Activated CD4-positive, alpha-beta memory T cell treated with anti-CD3 and anti-CD28 coated beads for 36 hours (primary cell): ENCODE results near the gene TEKT5. TPM values are rescaled to one million over a fixed set of nuclear protein-coding genes. Genes with fewer than 3 reads are reported as not detected.
"Not testable (repeated sequence)": the region's sequence is repeated elsewhere in the genome, so short reads cannot be mapped to it uniquely, and the experiment has no call there.

Experiments
- CTCF ChIA-PET: fragments of 350-600 bp; sonication (Branson Sonifier 250); formaldehyde crosslinking; loops from one replicate; lab custom pipeline; 2021; ENCODE audit warnings: antibody characterized with exemption, inconsistent platforms; lab: Charles Lee
- POLR2A ChIA-PET: fragments of 350-600 bp; sonication (Branson Sonifier 250); formaldehyde crosslinking; loops from one replicate; lab custom pipeline; 2021; ENCODE audit warnings: antibody characterized with exemption; lab: Charles Lee
- DNase-seq: peaks from one replicate; pipeline ENCODE4 v3.0.0-alpha.2; 2020
- H3K27ac Mint-ChIP-seq: one replicate; pipeline ENCODE4 v1.8.0; 2021; ENCODE audit warnings: mixed read lengths
- H3K27me3 Mint-ChIP-seq: one replicate; pipeline ENCODE4 v1.8.0; 2021; ENCODE audit warnings: mixed read lengths
- H3K36me3 Mint-ChIP-seq: one replicate; pipeline ENCODE4 v1.8.0; 2021; ENCODE audit warnings: mixed read lengths
- H3K4me1 Mint-ChIP-seq: one replicate; pipeline ENCODE4 v1.8.0; 2021; ENCODE audit warnings: low read depth, mixed read lengths
- H3K4me3 Mint-ChIP-seq: one replicate; pipeline ENCODE4 v1.8.0; 2021; ENCODE audit warnings: mild to moderate bottlenecking, mixed read lengths
- H3K9me3 Mint-ChIP-seq: one replicate; pipeline ENCODE4 v1.8.0; 2021; ENCODE audit warnings: mixed read lengths
- intact Hi-C: fragments of 100-400 bp; cut with micrococcal nuclease; formaldehyde crosslinking; loops from one replicate; pipeline ENCODE4 v1.15.1; 2023
- total RNA-seq, 2 experiments: library from RNA; stranded (reverse); gene quantifications; one replicate each; pipeline ENCODE4 v1.2.3, GENCODE V29; 2021

Gene TEKT5
- under 1 TPM in 1 of 2 experiments, not detected in 1; 0.15 TPM for total RNA-seq

GRCh38 chr16:10694830-10695229 lies at the start of gene TEKT5:
TEKT5 (minus strand) TSS chr16:10694930; CDS start chr16:10694873, 57 bp downstream.
- Mint-ChIP-seq H3K36me3 (no peaks in the 10 kb centered on the region), H3K9me3 (no peaks in the 10 kb centered on the region), H3K27ac (no peak within 1 kb of the TSS), H3K4me3 (no peak within 1 kb of the TSS), H3K4me1 (no peaks in the 10 kb centered on the region), H3K27me3 (peaks cover 7% of the 10 kb centered on the region)
- DNase-seq = no peak
- intact Hi-C loops = no loop called here
- ChIA-PET POLR2A (no interaction called here), CTCF (interaction anchor here (0.7 kb wide), 1 partner anchor 238 kb away, joined by 3 read pairs; no protein-coding TSS in a partner anchor)

GRCh38 chr16:10743610-10744369 lies 49.1 kb upstream of the TEKT5 start, which contains the start of gene NUBP1:
NUBP1 (plus strand) TSS chr16:10743842; CDS start chr16:10743864, 22 bp downstream.
- ChIA-PET CTCF (interaction anchor here (0.6 to 2.2 kb wide), 10 partner anchors 9 to 518 kb away, joined by 3 to 17 read pairs (median 4); no protein-coding TSS in a partner anchor), POLR2A (interaction anchor here (0.6 to 1.4 kb wide), 10 partner anchors 10 to 1337 kb away, joined by 3 to 9 read pairs (median 3); no protein-coding TSS in a partner anchor)
- peaks cover 17% of the 10 kb centered on the region for H3K36me3 Mint-ChIP-seq
- H3K9me3 Mint-ChIP-seq = no peaks in the 10 kb centered on the region
- peak; percentile 100 for DNase-seq
- intact Hi-C loops = loop anchor here (2.0 to 10.0 kb wide), 3 partner anchors 127 to 359 kb away; partner anchors contain the start of genes ATF7IP2 and DEXI
- H3K4me1 Mint-ChIP-seq = peaks cover 37% of the 10 kb centered on the region
- H3K4me3 Mint-ChIP-seq = peak within 1 kb of the TSS; percentile 94
- H3K27ac Mint-ChIP-seq = peak within 1 kb of the TSS; percentile 99
- H3K27me3 Mint-ChIP-seq = no peaks in the 10 kb centered on the region

GRCh38 chr16:10743227-10743609 lies 48.5 kb upstream of the TEKT5 start:
- H3K4me3 Mint-ChIP-seq = peak overlapping the region; percentile 94
- intact Hi-C loops = loop anchor here (10.0 kb wide), 1 partner anchor 358 kb away; the partner anchor contains the start of gene ATF7IP2
- ChIA-PET CTCF (interaction anchor here (2.0 to 2.2 kb wide), 2 partner anchors 171 to 175 kb away, joined by 5 to 17 read pairs; no protein-coding TSS in a partner anchor), POLR2A (interaction anchor here (1.0 to 1.4 kb wide), 5 partner anchors 175 to 481 kb away, joined by 3 to 9 read pairs (median 3); no protein-coding TSS in a partner anchor)
- H3K4me1 Mint-ChIP-seq = peaks cover 43% of the 10 kb centered on the region
- H3K27me3 Mint-ChIP-seq = no peaks in the 10 kb centered on the region
- no peak for DNase-seq
- peak overlapping the region; percentile 99 for H3K27ac Mint-ChIP-seq
- no peaks in the 10 kb centered on the region for H3K9me3 Mint-ChIP-seq
- peaks cover 13% of the 10 kb centered on the region for H3K36me3 Mint-ChIP-seq

DNA sequence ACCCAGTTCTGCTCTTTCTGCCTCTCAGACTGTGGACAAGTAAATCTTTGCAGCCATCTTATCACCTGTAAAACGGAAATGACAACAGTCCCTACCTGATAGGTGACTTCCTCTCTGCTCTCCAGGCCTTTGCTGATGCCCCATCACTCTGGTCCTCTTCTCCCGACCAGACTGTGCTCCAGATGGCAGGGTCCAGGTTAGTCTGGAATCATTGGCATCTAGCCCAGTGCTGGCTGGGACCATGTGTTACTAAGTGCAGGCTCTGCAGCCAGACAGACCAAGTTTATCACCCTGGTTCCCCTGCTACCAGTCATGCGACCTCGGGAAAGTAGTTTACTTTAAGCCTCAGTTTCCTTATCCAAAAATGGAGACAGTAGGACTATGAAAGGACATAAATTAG lies 47.1 kb upstream of the TEKT5 start:
- no peaks in the 10 kb centered on the region for H3K27me3 Mint-ChIP-seq
- H3K4me1 Mint-ChIP-seq = peaks cover 49% of the 10 kb centered on the region
- no peak overlapping the region for H3K27ac Mint-ChIP-seq
- intact Hi-C loops = loop anchor here (10.0 kb wide), 1 partner anchor 357 kb away; the partner anchor contains the start of gene ATF7IP2
- ChIA-PET POLR2A (no interaction called here), CTCF (no interaction called here)
- DNase-seq = no peak
- H3K36me3 Mint-ChIP-seq = peaks cover 5% of the 10 kb centered on the region
- no peaks in the 10 kb centered on the region for H3K9me3 Mint-ChIP-seq
- H3K4me3 Mint-ChIP-seq = no peak overlapping the region

- intact Hi-C loops = loop anchor here (10.0 kb wide), 1 partner anchor 356 kb away; the partner anchor contains the start of gene ATF7IP2
- H3K36me3 Mint-ChIP-seq, H3K27me3 Mint-ChIP-seq, POLR2A ChIA-PET, DNase-seq, H3K9me3 Mint-ChIP-seq, H3K27ac Mint-ChIP-seq, H3K4me3 Mint-ChIP-seq, CTCF ChIA-PET: not testable (repeated sequence)
- peaks cover 48% of the 10 kb centered on the region for H3K4me1 Mint-ChIP-seq
Measured at GRCh38 chr16:10741249-10741648, 46.5 kb upstream of the TEKT5 start.

DNA sequence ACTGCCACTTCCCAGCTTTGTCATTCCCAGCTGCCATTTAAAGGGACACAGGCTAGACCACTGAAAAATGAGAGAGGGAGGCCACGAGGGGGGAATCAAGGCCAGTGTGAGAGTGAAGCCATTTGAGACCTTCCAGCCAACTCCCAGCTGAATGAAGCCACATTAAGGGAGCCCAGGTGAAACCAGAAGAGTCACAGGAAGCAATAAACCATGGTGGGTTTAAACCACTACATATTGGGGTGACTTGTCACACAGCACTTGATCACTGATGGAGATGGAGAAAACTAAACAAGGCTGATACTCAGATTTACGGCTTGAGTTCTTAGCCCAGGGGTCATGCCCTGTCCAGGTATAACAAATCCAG lies 46.1 kb upstream of the TEKT5 start:
- no peak overlapping the region for H3K4me3 Mint-ChIP-seq
- CTCF ChIA-PET = interaction anchor here (5.4 kb wide), 1 partner anchor 227 kb away, joined by 134 read pairs; no protein-coding TSS in a partner anchor
- intact Hi-C loops = loop anchor here (10.0 kb wide), 1 partner anchor 356 kb away; the partner anchor contains the start of gene ATF7IP2
- H3K4me1 Mint-ChIP-seq = peaks cover 44% of the 10 kb centered on the region
- no peak overlapping the region for H3K27ac Mint-ChIP-seq
- no peaks in the 10 kb centered on the region for H3K9me3 Mint-ChIP-seq
- DNase-seq = no peak
- no peaks in the 10 kb centered on the region for H3K27me3 Mint-ChIP-seq
- H3K36me3 Mint-ChIP-seq = peaks cover 4% of the 10 kb centered on the region
- POLR2A ChIA-PET = no interaction called here

GRCh38 chr16:10740000-10740844 lies 45.5 kb upstream of the TEKT5 start:
- H3K27ac Mint-ChIP-seq = peak overlapping the region; percentile 28
- no peak overlapping the region for H3K4me3 Mint-ChIP-seq
- H3K27me3 Mint-ChIP-seq = no peaks in the 10 kb centered on the region
- intact Hi-C loops = loop anchor here (2.0 to 10.0 kb wide), 2 partner anchors 179 to 355 kb away; partner anchors contain the start of gene ATF7IP2
- no peak for DNase-seq
- H3K36me3 Mint-ChIP-seq = no peaks in the 10 kb centered on the region
- no peaks in the 10 kb centered on the region for H3K9me3 Mint-ChIP-seq
- POLR2A ChIA-PET = no interaction called here
- peaks cover 39% of the 10 kb centered on the region for H3K4me1 Mint-ChIP-seq
- CTCF ChIA-PET = interaction anchor here (1.8 to 5.4 kb wide), 3 partner anchors 179 to 226 kb away, joined by 7 to 134 read pairs (median 48); no protein-coding TSS in a partner anchor

DNA sequence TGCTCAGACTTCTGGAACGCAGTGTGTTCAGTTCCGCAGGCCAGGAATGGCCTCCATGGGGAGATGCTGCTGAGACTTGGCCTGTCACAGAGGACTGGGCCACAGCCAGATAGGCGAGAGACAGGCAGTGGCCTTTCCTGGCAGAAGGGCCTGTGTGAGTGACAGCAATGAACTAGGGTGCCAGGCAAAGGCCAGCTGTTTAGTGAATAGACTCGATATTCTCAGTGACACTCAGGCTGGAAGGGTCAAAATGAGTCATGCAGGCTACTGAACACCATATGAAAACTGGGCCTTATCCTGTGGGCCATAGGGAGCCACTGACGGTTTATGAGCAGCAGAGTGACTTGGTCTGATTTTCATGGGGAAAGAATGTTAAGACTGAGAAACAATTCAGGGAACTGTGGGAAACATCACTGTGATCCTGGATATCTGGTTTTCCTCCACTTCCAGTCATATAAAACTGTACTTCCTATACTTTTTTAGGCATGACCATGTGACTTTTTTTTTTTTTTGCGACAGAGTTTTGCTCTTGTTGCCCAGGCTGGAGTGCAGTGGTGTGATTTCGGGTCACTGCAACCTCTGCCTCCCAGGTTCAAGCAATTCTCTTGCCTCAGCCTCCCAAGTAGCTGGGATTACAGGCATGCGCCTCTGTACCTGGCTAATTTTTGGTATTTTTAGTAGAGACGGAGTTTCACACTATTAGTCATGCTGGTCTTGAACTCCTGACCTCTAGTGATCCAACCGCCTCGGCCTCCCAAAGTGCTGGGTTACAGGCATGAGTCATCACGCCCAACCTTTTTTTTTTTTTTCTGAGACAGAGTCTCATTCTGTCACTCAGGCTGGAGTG lies 43.7 kb upstream of the TEKT5 start:
- ChIA-PET CTCF (interaction anchor here (0.7 to 5.4 kb wide), 10 partner anchors 10 to 424 kb away, joined by 3 to 134 read pairs (median 6); no protein-coding TSS in a partner anchor), POLR2A (interaction anchor here (0.6 kb wide), 1 partner anchor 401 kb away, joined by 3 read pairs; no protein-coding TSS in a partner anchor)
- Mint-ChIP-seq H3K36me3 (no peaks in the 10 kb centered on the region), H3K4me3 (no peak overlapping the region), H3K27me3 (no peaks in the 10 kb centered on the region), H3K27ac (peak overlapping the region; percentile 52), H3K4me1 (peaks cover 32% of the 10 kb centered on the region), H3K9me3 (peaks cover under 1% of the 10 kb centered on the region)
- intact Hi-C loops = loop anchor here (2.0 kb wide), 1 partner anchor 180 kb away; no protein-coding TSS in a partner anchor
- peak; percentile 79 for DNase-seq

GRCh38 chr16:10737068-10737625 lies 42.4 kb upstream of the TEKT5 start:
- peak overlapping the region; percentile 46 for H3K4me3 Mint-ChIP-seq
- peaks cover 3% of the 10 kb centered on the region for H3K9me3 Mint-ChIP-seq
- H3K27ac Mint-ChIP-seq = peak overlapping the region; percentile 38
- CTCF ChIA-PET = interaction anchor here (0.6 to 5.4 kb wide), 20 partner anchors 9 to 1097 kb away, joined by 3 to 134 read pairs (median 4); partner anchors contain the start of gene CIITA
- intact Hi-C loops = loop anchor here (1.0 to 2.0 kb wide), 3 partner anchors 223 to 480 kb away; no protein-coding TSS in a partner anchor
- no peaks in the 10 kb centered on the region for H3K27me3 Mint-ChIP-seq
- DNase-seq = peak; percentile 78
- H3K4me1 Mint-ChIP-seq = peaks cover 26% of the 10 kb centered on the region
- POLR2A ChIA-PET = no interaction called here
- no peaks in the 10 kb centered on the region for H3K36me3 Mint-ChIP-seq

- Mint-ChIP-seq H3K9me3 (peaks cover 3% of the 10 kb centered on the region), H3K4me1 (no peaks in the 10 kb centered on the region), H3K27ac (no peak overlapping the region), H3K4me3 (no peak overlapping the region), H3K27me3 (no peaks in the 10 kb centered on the region), H3K36me3 (no peaks in the 10 kb centered on the region)
- ChIA-PET POLR2A (interaction anchor here (0.6 kb wide), 1 partner anchor 142 kb away, joined by 3 read pairs; no protein-coding TSS in a partner anchor), CTCF (interaction anchor here (1.3 to 1.6 kb wide), 3 partner anchors 187 to 218 kb away, joined by 3 to 7 read pairs (median 5); no protein-coding TSS in a partner anchor)
- intact Hi-C loops = no loop called here
- no peak for DNase-seq
Measured at GRCh38 chr16:10731790-10732189, 37.1 kb upstream of the TEKT5 start.
